Stimulated activated CD4-positive, alpha-beta T cell treated with anti-CD3 and anti-CD28 coated beads, Interleukin-12 subunit alpha, Interleukin-12 subunit beta, amount 100 ng/mL, for 48 hours (primary cell): ENCODE data around the gene AMH.

Experiments
- DNase-seq, 3 donors: peaks; one replicate each; pipeline ENCODE4 v3.0.0-alpha.2; 2020; ENCODE audit warnings: low read depth in 2 of 3, low spot score in 1 of 3

The AMH gene

DNA sequence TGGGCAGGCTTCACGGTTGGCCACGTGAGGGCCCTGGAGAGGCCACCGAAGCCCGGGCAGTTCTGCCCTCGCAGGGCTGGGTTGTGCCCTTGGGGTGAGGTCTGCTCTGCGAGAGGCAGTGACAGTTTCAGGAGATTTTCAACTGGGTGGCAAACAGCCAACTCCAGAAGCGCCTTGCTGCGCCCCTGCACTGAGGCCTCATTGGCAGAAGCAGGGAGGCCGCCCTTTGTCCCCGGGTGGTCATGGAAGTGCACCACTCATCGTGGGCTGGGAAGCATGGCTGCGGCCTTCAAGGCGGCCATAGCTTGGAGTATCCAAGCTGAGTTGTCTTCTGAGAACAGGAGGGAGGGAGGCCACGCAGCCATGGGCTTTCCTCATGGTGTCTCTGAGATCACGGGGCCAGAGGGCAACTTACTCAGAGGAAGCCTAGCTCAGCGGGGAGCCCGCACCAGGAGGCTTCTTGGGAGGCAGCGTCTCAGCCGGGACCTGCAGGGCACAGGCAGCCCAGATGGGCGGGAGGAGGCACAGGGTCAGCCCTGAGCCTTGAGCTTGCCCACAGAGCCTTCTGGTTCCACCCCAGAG is 27.8 kb upstream of the AMH start:
- no peak for DNase-seq

DNA sequence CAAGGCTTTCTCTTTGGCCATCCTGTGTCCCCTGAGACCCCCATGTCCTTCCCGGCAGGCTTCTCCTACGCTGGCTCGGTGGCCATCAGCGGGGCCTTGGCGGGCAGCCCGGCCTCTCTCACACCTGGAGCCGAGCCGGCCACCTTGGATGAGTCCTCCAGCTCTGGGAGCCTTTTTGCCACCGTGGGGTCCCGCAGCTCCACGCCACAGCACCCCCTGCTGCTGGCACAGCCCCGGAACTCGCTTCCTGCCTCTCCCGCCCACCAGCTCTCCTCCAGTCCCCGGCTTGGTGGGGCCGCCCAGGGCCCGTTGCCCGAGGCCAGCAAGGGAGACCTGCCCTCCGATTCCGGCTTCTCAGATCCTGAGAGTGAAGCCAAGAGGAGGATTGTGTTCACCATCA is 27.2 kb upstream of the AMH start:
- DNase-seq, result no peak

DNA sequence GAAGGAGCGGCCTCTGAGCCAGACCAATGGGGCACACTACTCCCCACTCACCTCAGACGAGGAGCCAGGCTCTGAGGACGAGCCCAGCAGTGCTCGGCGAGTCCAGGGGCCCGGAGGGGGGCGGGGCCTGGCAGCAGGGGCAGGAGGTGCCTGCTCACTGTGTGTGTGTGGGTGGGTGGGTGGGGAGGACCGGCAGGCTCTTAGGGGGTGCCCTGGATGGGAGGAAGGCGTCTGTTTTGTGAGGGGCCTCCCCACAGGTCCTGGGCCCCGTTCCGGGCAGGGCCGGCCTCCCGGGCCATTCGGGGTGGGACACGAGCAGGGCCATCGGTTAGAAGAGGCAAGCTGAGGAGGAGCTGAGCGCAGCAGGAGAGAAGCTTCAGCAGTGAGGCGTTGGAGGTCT is 25.7 kb upstream of the AMH start:
- no peak for DNase-seq

DNA sequence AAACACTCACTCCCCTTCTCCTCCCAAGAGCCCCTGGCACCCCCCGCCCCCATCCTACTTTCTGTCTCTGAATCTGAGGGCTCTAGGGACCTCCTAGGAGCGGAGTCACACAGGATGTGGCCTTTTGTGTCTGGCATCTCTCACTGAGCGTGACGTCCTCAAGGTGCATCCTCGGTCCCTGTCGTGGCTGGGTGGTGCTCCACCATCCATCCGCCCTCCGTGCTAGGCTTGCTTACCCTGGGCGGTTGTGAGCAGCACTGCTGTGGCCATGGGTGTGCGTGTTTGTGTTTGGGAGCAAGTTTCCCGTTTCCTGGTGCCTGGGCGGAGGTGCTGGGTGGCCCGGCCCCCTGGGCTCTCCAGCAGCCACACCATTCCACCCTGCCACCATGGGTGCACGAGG is 25.2 kb upstream of the AMH start:
- no peak for DNase-seq

DNA sequence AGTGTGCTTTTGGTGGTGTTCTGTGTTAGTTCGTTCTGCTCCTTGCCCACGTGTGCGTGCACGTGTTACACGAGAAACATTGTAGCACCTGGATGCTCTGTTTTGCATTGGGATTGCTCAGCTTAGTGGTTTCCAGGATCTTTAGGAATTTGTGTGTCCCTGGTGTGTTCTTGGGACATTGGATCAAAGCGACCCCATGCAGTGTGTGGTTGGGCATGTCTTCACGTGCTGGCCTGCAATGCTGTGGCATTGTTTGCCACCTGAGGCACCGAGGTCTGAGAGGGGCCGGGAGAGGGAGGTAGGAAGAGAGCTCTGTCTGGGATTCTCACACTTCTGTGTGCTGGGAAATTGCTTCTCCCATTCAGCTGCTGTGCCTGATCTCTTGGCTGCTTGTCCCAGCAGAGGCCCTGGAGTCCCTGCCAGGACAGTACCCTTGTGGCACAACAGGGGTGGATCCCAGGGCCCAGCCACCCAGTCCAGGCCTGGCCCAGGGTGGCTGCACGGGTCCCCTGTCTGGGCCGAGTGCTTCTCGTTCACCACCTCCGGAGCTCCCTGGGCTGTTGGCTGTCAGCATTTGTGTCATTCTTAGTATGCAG is 24.3 kb upstream of the AMH start:
- no peak for DNase-seq

DNA sequence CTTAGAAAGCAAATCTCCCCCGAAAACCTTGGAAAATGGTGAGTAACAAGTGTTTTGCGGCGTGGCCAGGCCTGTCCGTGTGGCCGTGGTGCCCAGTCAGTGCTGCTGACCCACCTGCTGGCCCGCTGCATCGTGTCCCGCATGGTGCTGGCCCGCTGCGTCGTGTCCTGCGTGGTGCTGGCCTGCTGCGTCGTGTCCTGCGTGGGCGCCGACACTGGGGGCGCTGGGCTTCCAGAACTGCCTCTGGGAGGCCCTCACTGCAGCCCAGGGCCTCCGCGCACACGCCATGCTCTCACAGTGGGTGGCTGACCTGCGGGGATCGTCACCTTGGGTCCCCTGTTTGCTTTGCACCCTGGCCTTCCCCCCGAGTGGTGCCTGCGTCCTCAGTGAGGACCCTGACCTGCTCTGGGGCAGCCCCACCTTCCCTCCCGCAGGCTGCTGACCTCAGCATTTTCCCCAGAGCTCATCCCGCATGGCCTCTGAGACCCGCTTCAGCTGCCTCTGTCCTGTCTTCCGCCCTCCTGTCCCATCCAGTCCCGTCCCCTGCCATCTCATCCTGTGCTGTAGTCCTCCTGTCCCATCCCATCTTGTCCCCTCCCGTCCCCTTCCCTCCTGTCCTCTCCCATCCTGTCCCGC is 23.6 kb upstream of the AMH start:
- no peak for DNase-seq

DNA sequence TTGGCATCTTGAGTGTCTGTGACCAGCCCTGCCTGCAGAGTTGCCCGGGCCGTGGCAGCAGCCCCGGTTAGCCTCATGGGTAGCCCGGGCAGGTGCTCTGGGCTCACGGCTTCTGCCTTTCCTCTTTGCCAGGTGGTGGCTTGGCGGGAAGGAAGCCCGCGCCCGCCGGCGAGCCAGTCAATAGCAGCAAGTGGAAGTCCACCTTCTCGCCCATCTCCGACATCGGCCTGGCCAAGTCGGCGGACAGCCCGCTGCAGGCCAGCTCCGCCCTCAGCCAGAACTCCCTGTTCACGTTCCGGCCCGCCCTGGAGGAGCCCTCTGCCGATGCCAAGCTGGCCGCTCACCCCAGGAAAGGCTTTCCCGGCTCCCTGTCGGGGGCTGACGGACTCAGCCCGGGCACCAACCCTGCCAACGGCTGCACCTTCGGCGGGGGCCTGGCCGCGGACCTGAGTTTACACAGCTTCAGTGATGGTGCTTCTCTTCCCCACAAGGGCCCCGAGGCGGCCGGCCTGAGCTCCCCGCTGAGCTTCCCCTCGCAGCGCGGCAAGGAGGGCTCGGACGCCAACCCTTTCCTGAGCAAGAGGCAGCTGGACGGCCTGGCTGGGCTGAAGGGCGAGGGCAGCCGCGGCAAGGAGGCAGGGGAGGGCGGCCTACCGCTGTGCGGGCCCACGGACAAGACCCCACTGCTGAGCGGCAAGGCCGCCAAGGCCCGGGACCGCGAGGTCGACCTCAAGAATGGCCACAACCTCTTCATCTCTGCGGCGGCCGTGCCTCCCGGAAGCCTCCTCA is 22.9 kb upstream of the AMH start:
- DNase-seq, result no peak

DNA sequence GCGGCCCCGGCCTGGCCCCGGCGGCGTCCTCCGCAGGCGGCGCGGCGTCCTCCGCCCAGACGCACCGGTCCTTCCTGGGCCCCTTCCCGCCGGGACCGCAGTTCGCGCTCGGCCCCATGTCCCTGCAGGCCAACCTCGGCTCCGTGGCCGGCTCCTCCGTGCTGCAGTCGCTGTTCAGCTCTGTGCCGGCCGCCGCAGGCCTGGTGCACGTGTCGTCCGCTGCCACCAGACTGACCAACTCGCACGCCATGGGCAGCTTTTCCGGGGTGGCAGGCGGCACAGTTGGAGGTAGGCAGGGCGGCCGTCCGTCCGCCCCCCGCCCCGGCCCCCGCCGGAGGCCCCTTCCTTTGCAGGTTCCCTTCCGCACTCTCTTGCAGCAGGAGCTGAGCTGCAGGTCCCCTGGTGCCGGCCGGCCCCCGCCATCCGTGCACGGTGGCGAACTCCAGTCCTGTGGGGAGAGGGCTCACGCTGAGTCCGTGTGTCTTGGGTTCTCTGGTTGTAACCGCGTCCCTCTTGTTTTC is 22.2 kb upstream of the AMH start:
- no peak for DNase-seq

DNA sequence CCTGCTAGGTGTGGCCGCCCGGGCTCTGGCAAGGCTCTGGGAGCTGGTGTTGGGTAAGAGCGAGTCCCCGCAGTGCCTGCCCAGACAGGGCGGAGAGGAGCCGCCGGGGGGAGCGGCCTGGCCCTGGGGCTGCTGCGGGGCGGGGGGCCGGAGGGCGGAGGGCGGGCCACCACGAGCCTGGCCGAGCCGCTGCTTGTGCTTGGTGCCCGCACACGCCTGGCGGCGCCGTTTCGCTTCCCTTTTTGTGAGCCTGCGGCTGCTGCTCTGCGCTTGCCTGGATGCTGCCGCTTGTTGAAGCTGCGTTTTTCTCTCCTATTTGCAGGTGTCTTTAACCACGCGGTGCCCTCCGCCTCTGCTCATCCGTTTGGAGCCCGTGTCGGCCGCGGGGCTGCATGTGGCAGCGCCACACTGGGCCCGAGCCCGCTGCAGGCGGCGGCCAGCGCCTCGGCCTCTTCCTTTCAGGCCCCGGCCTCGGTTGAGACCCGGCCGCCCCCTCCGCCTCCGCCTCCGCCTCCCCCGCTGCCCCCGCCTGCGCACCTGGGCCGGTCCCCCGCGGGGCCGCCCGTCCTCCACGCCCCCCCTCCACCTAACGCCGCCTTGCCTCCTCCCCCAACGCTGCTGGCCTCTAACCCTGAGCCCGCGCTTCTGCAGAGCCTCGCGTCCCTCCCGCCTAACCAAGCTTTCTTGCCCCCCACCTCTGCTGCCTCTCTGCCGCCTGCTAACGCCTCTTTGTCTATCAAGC is 21.5 kb upstream of the AMH start:
- no peak for DNase-seq

DNA sequence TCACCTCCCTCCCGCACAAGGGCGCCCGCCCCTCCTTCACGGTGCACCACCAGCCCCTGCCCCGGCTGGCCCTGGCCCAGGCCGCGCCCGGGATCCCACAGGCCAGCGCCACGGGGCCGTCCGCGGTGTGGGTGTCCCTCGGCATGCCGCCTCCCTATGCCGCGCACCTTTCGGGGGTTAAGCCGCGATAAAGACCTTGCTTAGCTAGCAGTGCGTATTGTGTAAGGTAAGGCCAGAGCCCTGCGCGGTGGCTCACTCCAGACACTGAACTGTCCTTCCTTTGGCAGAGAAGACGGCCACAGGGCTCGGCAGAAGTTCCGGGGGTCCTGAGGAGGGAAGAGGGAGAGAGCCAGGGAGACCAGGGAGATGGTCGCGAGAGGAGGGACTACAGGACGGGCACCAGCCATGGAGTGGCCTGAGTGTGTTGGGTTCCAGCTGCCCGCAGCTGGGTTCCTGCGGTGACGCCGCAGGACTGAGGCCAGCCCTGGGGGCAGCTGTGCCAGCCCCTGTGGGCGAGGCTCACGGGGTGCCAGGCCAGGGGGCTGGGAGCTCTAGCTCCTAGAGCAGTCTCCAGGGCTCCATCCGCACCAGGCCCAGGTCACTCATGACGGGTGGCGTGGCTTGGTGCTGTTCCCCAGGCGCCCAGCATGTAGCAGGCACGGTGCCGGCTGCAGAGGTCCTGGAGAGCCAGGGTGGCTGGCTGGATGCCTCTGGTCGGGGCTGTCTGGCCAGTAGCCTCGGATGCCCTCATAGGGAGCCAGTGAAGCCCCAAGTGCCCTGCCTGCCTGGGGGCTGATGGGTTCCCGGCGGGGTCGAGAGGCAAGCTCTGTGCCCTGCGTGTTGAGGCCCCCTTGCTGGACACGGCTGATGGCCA is 20.7 kb upstream of the AMH start:
- no peak for DNase-seq

DNA sequence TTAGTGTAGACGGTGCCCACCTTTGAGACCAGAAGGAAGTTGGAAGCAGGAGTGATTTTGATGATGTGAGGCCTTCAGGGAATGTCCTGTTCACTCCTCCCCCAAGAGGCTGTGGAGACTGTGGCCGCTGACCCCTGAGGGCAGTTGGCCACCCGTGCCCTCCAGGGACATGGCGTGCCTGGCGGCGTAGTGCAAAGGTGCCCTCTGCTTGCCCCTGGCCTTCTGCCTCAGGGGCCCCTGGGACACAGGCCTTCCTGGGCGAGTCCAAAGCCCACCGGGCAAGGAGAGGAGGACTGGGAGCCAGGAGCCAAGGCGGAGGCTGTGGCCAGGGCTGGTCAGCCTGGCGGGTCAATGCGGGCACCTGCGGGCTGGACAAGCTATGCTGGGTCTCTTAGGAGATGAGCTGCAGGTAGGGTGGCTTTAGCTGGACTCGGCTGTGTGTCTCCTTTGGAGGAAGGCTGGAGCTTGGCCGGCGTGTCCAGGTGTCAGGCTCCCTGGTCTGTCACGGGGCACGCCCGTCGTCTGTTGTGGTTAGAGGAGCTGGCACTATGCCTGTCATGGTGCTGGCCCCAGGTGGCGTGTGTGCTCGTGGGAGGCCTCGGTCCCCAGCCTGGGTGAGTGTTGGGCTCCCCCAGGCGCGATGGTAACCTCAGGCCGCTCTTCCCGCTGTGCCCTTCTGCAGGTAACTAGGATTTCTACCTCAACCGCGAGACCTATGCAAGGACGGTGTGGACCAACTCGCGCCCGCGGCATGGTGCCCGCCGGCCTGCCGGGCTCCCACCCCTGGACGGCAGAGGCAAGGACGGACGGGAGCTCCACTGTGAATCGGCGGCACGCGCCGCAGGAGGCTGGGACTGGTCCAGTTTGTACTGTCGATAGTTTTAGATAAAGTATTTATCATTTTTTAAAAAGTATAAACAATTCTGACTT is 19.8 kb upstream of the AMH start:
- no peak for DNase-seq

DNA sequence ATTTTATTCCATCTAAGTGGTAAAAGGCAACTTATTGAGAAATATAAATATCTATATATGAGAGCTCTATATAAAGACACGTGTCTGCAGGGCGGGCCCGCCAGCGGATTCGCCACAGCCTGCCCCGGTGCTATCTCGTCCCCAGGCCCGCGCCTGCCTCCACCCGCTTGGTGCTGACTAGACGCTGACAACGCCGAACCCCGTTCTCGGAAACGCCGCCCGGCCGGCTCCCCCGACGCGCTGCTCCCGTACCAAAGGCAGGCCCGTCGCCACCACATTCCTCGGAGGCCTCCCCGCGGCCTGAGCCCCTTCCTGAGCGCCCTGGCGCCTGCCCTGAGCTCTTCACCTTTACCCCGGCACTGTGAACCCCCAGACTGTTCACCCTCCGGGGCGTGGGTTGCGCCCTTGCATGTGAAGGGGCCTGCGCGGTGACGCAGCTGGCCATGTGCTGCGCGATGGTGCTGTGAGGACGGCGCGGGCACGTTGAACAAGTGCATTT is 19.0 kb upstream of the AMH start:
- no peak for DNase-seq

DNA sequence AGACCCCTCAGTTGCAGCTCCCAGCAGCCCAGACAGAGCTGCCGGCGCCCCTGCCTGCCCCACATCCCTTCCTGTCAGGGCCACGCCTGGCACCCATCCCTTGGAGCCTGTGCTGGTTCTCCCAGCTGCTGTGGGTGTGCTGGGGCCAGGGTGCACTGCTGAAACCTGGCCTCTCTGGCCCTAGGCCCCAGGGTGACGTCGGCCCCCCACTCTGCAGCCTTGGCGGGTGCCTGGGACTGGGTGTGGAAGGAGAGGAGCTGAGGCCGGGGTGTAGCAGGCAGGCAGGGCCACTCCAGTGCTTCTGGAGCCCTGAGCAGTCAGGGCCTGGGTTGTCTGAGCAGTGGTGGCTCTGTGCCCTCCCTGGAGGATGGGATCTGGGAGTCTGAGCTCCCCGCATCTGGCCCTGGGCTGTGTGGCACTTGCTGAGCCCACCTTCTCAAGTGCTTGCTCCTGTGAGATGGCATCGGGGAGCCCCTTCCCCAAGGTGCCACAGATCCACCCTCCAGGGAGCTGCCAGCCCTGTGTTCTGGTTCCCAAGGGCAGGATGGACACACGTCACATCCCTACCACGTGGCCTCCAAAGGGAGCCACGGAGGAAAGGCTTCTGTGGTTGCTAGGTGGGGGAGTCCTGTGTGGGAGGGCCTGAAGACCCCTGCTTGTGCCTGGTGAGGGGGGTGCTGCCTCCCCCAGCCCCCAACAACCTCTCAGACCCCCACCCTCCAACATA is 18.2 kb upstream of the AMH start:
- DNase-seq, result no peak

DNA sequence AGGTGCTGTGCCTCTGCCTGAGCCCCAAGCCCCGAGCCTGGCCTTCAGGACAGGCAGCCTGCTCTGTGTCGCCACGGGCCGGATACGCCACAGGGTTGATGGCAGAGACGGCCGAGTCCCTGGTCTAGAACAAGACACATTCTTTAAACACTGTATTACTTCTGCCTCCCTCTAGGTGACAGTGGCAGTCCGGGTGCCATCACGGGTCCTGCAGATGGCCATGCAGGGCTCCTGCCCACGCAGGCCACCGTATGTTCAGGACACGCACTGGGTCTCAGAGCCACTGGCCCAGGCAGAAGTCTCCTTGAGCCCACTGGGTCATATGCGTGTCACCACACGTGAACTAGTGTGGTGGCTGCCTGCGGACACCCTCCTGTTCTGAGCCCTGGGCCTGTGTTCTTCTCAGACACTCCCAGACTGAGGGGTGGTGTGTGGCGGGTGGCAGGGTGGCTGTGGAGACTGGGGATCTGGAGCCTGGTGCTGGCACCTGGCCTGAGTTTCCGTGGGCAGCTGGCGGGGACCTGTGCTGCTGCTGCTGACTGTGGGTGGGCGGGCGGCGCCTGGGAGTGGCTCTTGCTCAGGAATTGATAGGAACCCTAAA is 17.4 kb upstream of the AMH start:
- DNase-seq, result no peak

DNA sequence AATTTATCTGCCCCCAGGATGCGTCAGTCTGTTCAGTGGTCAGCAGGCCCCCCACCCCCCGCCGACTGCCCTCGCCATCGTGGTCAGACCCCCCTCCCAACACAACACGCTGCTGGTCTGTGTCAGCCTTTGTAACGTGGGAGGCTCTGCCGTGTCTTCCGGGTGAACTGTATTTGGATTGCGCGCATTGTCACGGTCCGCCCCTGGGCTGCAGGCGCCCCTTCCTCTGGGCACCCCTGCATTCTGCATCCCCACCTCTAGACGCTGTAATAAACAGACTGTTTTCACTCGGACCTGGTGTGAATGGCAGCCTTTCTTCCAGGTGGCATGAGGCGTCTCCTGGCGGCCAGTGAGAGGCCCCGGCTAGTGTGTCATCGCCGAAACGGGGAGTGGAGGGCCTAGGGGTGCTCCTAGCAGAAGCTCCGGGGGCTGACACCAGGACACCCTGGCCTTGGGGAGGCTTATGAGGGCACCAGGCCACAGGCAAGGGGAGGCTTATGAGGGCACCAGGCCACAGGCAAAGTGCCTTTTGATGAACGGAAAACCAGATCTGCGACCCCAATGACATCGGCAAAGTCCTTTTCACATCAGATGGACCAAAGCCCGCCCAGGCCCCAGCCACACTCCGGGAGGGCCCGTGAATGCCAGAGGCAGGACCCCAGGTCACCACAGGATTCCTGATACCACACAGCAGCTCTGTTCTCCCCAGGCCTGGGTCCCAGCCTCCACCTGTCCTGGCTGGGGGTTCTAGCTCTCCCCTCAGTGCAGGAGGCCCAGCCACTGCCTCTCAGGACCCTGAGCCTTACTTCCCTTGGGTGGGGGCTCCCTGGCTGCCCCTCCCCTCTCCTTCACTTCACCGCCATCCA is 16.6 kb upstream of the AMH start:
- DNase-seq, result no peak

DNA sequence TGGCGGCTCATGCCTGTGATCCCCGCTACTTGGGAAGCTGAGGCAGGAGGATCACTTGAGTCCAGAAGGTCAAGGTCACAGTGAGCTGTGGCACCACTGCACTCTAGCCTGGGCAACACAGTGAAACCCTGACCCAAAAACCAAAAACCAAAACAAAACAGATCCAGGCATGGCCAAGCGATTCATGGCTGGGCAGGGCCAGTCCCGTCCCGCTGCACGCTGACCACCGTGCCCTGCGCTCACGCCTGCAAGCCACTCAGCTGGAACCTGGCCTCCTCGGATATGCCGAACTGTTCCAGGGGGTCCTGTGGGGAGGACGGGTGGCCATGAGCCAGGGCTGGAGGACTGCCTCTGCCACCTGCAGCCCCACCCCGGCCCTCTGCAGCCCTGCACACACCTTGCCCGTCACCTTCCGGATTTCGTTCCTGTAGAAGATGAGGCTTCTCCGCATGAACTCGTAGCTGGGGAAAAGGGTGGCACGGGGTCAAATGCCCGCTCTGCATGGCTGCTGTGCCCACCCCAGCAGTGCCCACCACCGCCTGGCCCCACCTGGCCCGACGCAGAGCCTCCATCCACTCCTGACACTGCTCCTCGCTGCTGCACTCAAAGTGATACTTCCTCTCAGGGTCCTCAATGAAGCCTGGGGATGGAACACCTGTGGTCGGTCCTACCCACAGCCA is 15.4 kb upstream of the AMH start:
- no peak for DNase-seq

DNA sequence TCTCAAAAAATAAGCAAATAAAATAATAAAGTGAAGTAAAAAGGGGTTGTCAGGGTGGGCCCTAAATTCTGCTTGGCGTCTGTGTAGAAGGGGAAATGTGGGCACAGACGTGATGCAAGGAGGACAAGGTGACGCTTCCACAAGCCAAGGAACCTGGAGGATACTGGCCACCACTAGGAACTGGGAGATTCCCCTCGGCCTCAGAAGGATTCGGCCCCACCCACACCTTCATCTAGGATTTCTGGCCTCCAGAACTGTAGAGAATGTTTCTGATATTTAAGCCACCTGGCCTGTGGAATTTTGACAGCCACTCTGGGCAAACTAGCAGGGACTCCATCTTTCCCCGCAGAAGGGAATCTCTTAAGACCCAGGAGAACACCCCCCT is 14.1 kb upstream of the AMH start:
- no peak for DNase-seq
